ENCODE results near the gene PDZD4. TPM values are rescaled to one million over a fixed set of nuclear protein-coding genes. Genes with fewer than 3 reads are reported as not detected.
A peak's percentile ranks its signal among the peaks of the same experiment; 100 is the strongest.

Gene PDZD4
- total RNA-seq, 1 donor from 2014 or later: 9.9 TPM

GRCh38 chrX:153814591-153815315, 15.6 kb downstream of the PDZD4 start:
- Mint-ChIP-seq H3K36me3 (ENCODE audit: low read depth, unreplicated experiment) (peaks cover 3% of the 10 kb centered on the region), H3K4me1 (ENCODE audit: low read depth, unreplicated experiment) (no peaks in the 10 kb centered on the region), H3K27ac (ENCODE audit: unreplicated experiment) (no peak overlapping the region), H3K27me3 (ENCODE audit: low read depth, unreplicated experiment) (peaks cover 2% of the 10 kb centered on the region), H3K9me3 (ENCODE audit: unreplicated experiment) (no peaks in the 10 kb centered on the region), H3K4me3 (ENCODE audit: unreplicated experiment) (no peak overlapping the region)
- Histone ChIP-seq H3K4me1 (ENCODE audit: insufficient read depth, low read length) (no peaks in the 10 kb centered on the region), H3K9me3 (ENCODE audit: insufficient read depth, low read depth, low read length) (no peaks in the 10 kb centered on the region), H3K4me3 (ENCODE audit: insufficient read depth, low read depth, low read length) (no peak overlapping the region), H3K4me2 (ENCODE audit: low read length) (no peak overlapping the region), H2AFZ (ENCODE audit: low read depth, low read length) (no peak overlapping the region), H3K27me3 (ENCODE audit: insufficient read depth, low read length) (no peaks in the 10 kb centered on the region), H3K79me2 (ENCODE audit: insufficient read depth, low read length) (no peaks in the 10 kb centered on the region), H4K20me1 (ENCODE audit: insufficient read depth, low read length) (no peaks in the 10 kb centered on the region), H3K27ac (ENCODE audit: low read depth, low read length) (no peak overlapping the region), H3K36me3 (ENCODE audit: insufficient read depth, low read length) (no peaks in the 10 kb centered on the region), H3K9ac (ENCODE audit: low read length) (no peak overlapping the region)
- DNase-seq (ENCODE audit: low read depth): no peak
- FAIRE-seq: no peak
- TF ChIP-seq EZH2 (IDR thresholded peaks at IDR 0.05; ENCODE audit: insufficient read depth, low read length) (no peak), CTCF (IDR thresholded peaks at IDR 0.05; ENCODE audit: insufficient read depth, low read depth, low read length) (no peak)

GRCh38 chrX:153813161-153813560, 17.2 kb downstream of the PDZD4 start:
- no peaks in the 10 kb centered on the region for H3K9me3 ChIP-seq (ENCODE audit: insufficient read depth, low read depth, low read length)
- peaks cover 3% of the 10 kb centered on the region for H3K36me3 Mint-ChIP-seq (ENCODE audit: low read depth, unreplicated experiment)

More at GRCh38 chrX:153813161-153813560, 17.2 kb downstream of the PDZD4 start:
- TF ChIP-seq CTCF (IDR thresholded peaks at IDR 0.05; ENCODE audit: insufficient read depth, low read depth, low read length): no peak
- Histone ChIP-seq H4K20me1 (ENCODE audit: insufficient read depth, low read length) (no peaks in the 10 kb centered on the region), H3K79me2 (ENCODE audit: insufficient read depth, low read length) (no peaks in the 10 kb centered on the region), H3K9ac (ENCODE audit: low read length) (no peak overlapping the region), H3K4me1 (ENCODE audit: insufficient read depth, low read length) (no peaks in the 10 kb centered on the region), H2AFZ (ENCODE audit: low read depth, low read length) (no peak overlapping the region), H3K36me3 (ENCODE audit: insufficient read depth, low read length) (no peaks in the 10 kb centered on the region), H3K27ac (ENCODE audit: low read depth, low read length) (no peak overlapping the region), H3K4me2 (ENCODE audit: low read length) (no peak overlapping the region), H3K27me3 (ENCODE audit: insufficient read depth, low read length) (no peaks in the 10 kb centered on the region), H3K4me3 (ENCODE audit: insufficient read depth, low read depth, low read length) (no peak overlapping the region)
- Mint-ChIP-seq H3K4me3 (ENCODE audit: unreplicated experiment) (no peak overlapping the region), H3K27me3 (ENCODE audit: low read depth, unreplicated experiment) (peaks cover 2% of the 10 kb centered on the region), H3K9me3 (ENCODE audit: unreplicated experiment) (no peaks in the 10 kb centered on the region), H3K27ac (ENCODE audit: unreplicated experiment) (peak overlapping the region; percentile 41), H3K4me1 (ENCODE audit: low read depth, unreplicated experiment) (no peaks in the 10 kb centered on the region)
- DNase-seq (ENCODE audit: low read depth) (no peak), FAIRE-seq (no peak)
